DOHH2 (cell line): ENCODE results near the gene SBF1.

Source experiments
- H3F3A ChIP-seq: fragments of 200-600 bp; sonication (generic), shearing (Covaris generic); 2 replicates; pipeline ENCODE4 v1.6.0; 2016; ENCODE audit warnings: antibody characterized with exemption, mild to moderate bottlenecking; ENCODE audit not compliant: control insufficient read depth, insufficient read depth
- H3K27ac ChIP-seq: fragments of 200-600 bp; sonication (generic); 2 replicates; pipeline ENCODE4 v1.5.1; 2014; ENCODE audit warnings: low read depth, mild to moderate bottlenecking, low read length, moderate library complexity
- H3K27me3 ChIP-seq: fragments of 200-600 bp; sonication (generic); 2 replicates; pipeline ENCODE4 v1.6.1; 2014; ENCODE audit warnings: mild to moderate bottlenecking, low read length, mixed read lengths; ENCODE audit not compliant: control insufficient read depth
- H3K36me3 ChIP-seq: fragments of 200-600 bp; sonication (generic); 2 replicates; pipeline ENCODE4 v1.6.1; 2014; ENCODE audit warnings: mild to moderate bottlenecking, low read length, moderate library complexity, mixed read lengths; ENCODE audit not compliant: control insufficient read depth
- H3K4me1 ChIP-seq: fragments of 200-600 bp; sonication (generic); 2 replicates; pipeline ENCODE4 v1.6.1; 2014; ENCODE audit warnings: mild to moderate bottlenecking, low read length, mixed read lengths; ENCODE audit not compliant: control insufficient read depth
- H3K4me2 ChIP-seq: fragments of 200-600 bp; sonication (generic); 2 replicates; pipeline ENCODE4 v1.6.0; 2014; ENCODE audit warnings: mild to moderate bottlenecking, low read length, moderate library complexity
- H3K4me3 ChIP-seq: fragments of 200-600 bp; sonication (generic); 2 replicates; pipeline ENCODE4 v1.5.1; 2014; ENCODE audit warnings: mild to moderate bottlenecking, low read length, mixed read lengths
- H3K79me2 ChIP-seq: fragments of 200-600 bp; sonication (generic); 2 replicates; pipeline ENCODE4 v1.6.1; 2014; ENCODE audit warnings: mild to moderate bottlenecking, low read length, mixed read lengths; ENCODE audit not compliant: control insufficient read depth
- H3K9me2 ChIP-seq: fragments of 200-600 bp; sonication (generic); replicated peaks from 2 replicates; pipeline ENCODE4 v1.6.1; 2014; ENCODE audit warnings: mild to moderate bottlenecking, low read length, mixed read lengths; ENCODE audit not compliant: control insufficient read depth
- H3K9me3 ChIP-seq: fragments of 200-600 bp; sonication (generic); 2 replicates; pipeline ENCODE4 v1.6.1; 2014; ENCODE audit warnings: antibody characterized with exemption, low read length, mixed read lengths; ENCODE audit not compliant: control insufficient read depth, insufficient read depth
- H4K20me1 ChIP-seq: fragments of 200-600 bp; sonication (generic); 2 replicates; pipeline ENCODE4 v1.6.0; 2014; ENCODE audit warnings: low read depth, mild to moderate bottlenecking, antibody characterized with exemption, low read length, moderate library complexity; ENCODE audit not compliant: control insufficient read depth, insufficient read depth
- EZH2phosphoT487 ChIP-seq: fragments of 200-600 bp; sonication (generic); IDR thresholded peaks from 2 replicates; pipeline ENCODE4 v1.6.1; 2017; ENCODE audit warnings: borderline replicate concordance, mild to moderate bottlenecking, antibody characterized with exemption, low read length, moderate library complexity, mixed read lengths
- TF ChIP-seq, protein P1 (sequence below): fragments of 200-600 bp; sonication (generic); IDR thresholded peaks from one replicate; pipeline ENCODE4 v1.5.1; 2014; ENCODE audit warnings: antibody characterized with exemption, mild to moderate bottlenecking, low read depth, low read length; ENCODE audit not compliant: poor library complexity, severe bottlenecking

The SBF1 gene

DNA sequence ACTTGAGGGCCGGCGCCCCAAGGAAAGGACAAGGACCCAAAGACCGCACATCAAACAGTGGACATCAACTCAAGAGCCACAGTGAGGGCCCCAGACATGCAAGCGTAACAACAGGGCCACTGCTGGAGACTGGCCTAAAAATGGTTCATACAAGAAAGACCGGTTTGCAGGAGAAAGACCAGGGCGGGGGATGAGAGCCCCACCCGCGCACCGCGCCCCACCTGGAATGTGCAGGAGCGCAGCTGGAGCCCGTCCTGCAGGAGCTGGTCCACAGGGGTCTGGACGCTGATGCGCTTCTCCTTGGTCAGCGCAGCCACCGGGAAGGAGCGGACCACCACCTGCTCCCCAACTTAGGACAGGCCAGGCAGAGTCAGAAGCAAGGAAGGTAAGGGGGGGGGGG lies 13.9 kb downstream of the SBF1 start:
- H3K9me3 ChIP-seq: no peaks in the 10 kb centered on the region
- H3K9me2 ChIP-seq: no peaks in the 10 kb centered on the region
- H3K4me2 ChIP-seq: no peak overlapping the region
- no peaks in the 10 kb centered on the region for H4K20me1 ChIP-seq
- no peak overlapping the region for H3K4me3 ChIP-seq
- H3K27me3 ChIP-seq: no peaks in the 10 kb centered on the region
- H3K36me3 ChIP-seq: peaks cover 95% of the 10 kb centered on the region
- TF ChIP-seq, protein P1, sequence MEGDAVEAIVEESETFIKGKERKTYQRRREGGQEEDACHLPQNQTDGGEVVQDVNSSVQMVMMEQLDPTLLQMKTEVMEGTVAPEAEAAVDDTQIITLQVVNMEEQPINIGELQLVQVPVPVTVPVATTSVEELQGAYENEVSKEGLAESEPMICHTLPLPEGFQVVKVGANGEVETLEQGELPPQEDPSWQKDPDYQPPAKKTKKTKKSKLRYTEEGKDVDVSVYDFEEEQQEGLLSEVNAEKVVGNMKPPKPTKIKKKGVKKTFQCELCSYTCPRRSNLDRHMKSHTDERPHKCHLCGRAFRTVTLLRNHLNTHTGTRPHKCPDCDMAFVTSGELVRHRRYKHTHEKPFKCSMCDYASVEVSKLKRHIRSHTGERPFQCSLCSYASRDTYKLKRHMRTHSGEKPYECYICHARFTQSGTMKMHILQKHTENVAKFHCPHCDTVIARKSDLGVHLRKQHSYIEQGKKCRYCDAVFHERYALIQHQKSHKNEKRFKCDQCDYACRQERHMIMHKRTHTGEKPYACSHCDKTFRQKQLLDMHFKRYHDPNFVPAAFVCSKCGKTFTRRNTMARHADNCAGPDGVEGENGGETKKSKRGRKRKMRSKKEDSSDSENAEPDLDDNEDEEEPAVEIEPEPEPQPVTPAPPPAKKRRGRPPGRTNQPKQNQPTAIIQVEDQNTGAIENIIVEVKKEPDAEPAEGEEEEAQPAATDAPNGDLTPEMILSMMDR: no peak
- TF ChIP-seq EZH2phosphoT487: no peak
- H3K27ac ChIP-seq: no peak overlapping the region
- peaks cover 18% of the 10 kb centered on the region for H3K79me2 ChIP-seq
- H3F3A ChIP-seq: no peaks in the 10 kb centered on the region
- no peaks in the 10 kb centered on the region for H3K4me1 ChIP-seq

DNA sequence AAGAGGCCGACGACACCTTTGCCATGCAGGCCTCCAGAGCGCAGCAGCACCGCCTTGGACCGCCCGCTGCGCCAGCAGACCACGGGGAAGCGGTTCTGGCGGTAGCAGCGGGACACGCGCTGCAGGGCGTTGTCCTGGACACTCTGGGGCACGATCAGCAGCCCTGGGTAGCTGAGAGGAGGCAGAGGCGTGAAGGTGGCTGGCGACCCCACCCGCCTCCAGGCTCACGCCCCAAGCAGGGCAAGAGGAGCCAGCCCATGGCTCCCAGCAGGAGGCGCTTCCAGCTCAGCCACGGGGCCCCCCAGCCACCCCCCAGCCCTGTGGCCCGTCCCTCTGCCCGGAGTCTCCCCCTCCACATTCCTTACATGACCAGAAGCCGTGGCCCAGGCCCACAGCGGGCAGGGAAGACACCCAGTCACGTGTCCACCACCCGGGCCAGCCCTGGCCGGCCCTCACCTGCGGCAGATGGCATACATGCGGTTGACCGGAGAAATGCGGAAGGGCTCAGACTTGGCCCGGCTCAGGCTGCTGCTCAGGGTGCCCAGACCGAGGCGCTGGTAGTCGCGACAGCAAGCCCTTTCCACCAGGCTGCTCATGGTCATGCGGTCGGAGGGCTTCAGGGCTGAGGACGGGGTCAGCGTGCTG lies 15.2 kb downstream of the SBF1 start:
- peaks cover 95% of the 10 kb centered on the region for H3K36me3 ChIP-seq

GRCh38 chr22:50459016-50459415 lies 15.8 kb downstream of the SBF1 start:
- Histone ChIP-seq H4K20me1 (no peaks in the 10 kb centered on the region), H3K4me3 (no peak overlapping the region), H3K27ac (no peak overlapping the region), H3F3A (no peaks in the 10 kb centered on the region), H3K36me3 (peaks cover 95% of the 10 kb centered on the region), H3K79me2 (peaks cover 6% of the 10 kb centered on the region), H3K9me2 (no peaks in the 10 kb centered on the region), H3K4me2 (no peak overlapping the region), H3K4me1 (peaks cover 3% of the 10 kb centered on the region; the same call in 1 of the 2 replicates), H3K9me3 (no peaks in the 10 kb centered on the region), H3K27me3 (no peaks in the 10 kb centered on the region)
- no peak for TF ChIP-seq EZH2phosphoT487
- TF ChIP-seq, protein P1: no peak

More for the DNA sequence above, 15.2 kb downstream of the SBF1 start:
- peaks cover 10% of the 10 kb centered on the region for H3K79me2 ChIP-seq
- no peaks in the 10 kb centered on the region for H3K27me3 ChIP-seq
- no peaks in the 10 kb centered on the region for H3K4me1 ChIP-seq
- no peaks in the 10 kb centered on the region for H3K9me3 ChIP-seq
- no peak overlapping the region for H3K4me2 ChIP-seq
- H3F3A ChIP-seq: no peaks in the 10 kb centered on the region
- H3K9me2 ChIP-seq: no peaks in the 10 kb centered on the region
- H3K4me3 ChIP-seq: no peak overlapping the region
- no peaks in the 10 kb centered on the region for H4K20me1 ChIP-seq
- no peak overlapping the region for H3K27ac ChIP-seq
- TF ChIP-seq EZH2phosphoT487: no peak
- TF ChIP-seq, protein P1: peak; percentile 16
